Fibroblast of mammary gland (primary cell): ENCODE results near the gene MAP3K3.

ENCODE experiments used
- DNase-seq: peaks from one replicate; pipeline ENCODE4 v3.0.0-alpha.2; 2010; ENCODE audit warnings: low read depth
- H3K4me3 ChIP-seq: 2 replicates; pipeline ENCODE4 v1.5.1; 2011; ENCODE audit warnings: low read depth, mild to moderate bottlenecking, low read length, moderate library complexity; ENCODE audit not compliant: control insufficient read depth
- CTCF ChIP-seq: conservative IDR thresholded peaks from 2 replicates; pipeline ENCODE4 v1.5.1; 2011; ENCODE audit warnings: low read depth, low read length, inconsistent platforms; ENCODE audit not compliant: control insufficient read depth, insufficient read depth

MAP3K3 gene

DNA sequence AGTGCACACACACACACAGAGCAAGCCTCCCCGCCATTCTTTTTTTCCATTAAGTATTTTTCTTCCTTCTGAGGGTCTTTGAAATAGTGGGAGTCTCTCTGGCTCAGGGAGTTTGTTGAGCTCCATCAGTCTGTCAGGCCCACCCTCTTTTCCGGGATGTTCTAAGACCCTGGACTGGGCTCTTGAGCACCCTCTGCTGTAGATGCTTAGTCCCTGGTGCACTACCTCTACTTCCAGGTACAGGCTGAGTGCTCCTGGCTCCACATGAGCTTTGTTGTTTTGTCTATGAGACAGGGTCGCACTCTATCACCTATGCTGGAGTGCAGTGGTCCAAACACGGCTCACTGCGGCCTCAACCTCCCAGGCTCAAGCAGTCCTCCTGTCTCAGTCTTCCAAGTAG lies 57.0 kb downstream of the MAP3K3 start:
- no peak for DNase-seq
- TF ChIP-seq CTCF: no peak
- H3K4me3 ChIP-seq: no peak overlapping the region

DNA sequence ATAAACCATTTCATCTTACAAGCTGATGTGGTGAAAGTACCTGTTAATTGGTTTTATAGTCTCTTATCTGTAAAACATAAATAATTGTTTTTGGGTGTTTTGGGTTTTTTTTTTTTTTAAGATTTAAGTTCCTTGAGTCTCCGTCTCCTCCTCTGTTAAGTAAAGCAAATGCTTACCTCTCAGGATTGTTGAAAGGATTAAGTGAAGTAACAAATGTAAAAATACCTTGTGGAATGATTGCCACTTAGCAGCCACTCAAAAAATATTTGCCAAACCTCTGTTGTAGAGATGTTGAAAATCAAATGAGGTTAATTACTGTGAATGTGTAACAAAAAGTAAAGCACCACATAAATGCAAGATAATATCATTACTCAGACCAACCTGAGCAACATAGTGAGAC lies 58.5 kb downstream of the MAP3K3 start:
- no peak for DNase-seq
- no peak for TF ChIP-seq CTCF
- no peak overlapping the region for H3K4me3 ChIP-seq

DNA sequence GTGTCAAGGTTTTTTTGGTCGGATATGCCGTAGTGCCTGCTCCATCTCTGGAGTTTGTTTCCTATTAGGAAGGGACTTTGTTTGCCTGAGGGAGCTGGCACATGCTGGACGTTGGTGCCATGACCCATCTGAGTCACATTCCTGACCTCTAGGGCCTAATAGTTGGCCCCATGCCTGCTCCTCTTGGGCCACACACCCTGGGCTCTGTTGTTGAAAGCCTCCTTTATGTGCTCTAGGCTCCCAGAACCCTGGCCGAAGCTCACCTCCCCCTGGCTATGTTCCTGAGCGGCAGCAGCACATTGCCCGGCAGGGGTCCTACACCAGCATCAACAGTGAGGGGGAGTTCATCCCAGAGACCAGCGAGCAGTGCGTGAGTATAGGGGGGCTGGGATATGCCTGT lies 59.3 kb downstream of the MAP3K3 start:
- DNase-seq: no peak
- no peak overlapping the region for H3K4me3 ChIP-seq
- TF ChIP-seq CTCF: no peak

DNA sequence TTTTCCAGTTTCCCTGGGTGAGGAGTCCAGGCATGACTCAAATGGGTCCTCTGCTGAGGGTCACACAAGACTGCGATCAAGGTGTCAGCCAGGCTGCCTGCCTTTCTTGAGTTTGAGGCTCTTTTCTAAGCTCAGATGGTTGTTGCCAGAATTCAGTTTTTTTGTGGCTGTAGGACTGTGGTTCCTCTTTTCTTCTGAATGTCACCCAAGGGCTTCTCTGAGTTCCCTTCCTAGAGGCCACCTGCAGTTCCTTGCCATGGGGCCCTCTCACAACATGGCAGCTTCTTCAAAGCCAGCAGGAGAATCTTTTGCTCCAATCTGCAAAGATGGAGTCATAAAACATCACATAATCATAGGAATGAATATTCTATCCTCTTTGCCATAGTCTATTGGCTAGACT lies 60.2 kb downstream of the MAP3K3 start:
- H3K4me3 ChIP-seq: no peak overlapping the region
- DNase-seq: no peak
- TF ChIP-seq CTCF: no peak

- TF ChIP-seq CTCF: no peak
- no peak for DNase-seq
- H3K4me3 ChIP-seq: no peak overlapping the region
These were observed 60.8 kb downstream of the MAP3K3 start for GRCh38 chr17:63682981-63683380.

- no peak for TF ChIP-seq CTCF
- no peak for DNase-seq
- no peak overlapping the region for H3K4me3 ChIP-seq
These were observed 62.8 kb downstream of the MAP3K3 start for GRCh38 chr17:63685041-63685440.

DNA sequence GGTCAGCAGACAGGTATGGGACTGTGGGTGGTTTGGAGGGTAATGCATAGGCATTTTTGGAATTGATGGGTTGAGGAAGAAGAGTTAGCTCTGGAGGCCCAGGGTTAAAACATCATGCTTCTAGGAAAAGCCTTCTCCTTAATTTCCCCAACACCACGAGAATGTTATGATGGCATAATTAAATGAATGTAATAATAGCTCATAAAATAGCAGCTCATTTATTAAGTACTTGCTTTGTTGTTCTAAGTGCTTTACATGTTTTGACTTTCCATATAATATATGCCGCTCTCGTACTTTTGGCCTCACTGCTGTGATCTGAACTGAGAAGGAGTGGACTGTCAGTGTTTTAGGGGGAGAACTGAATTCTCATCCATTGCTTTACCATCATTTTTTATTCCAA lies 63.4 kb downstream of the MAP3K3 start:
- TF ChIP-seq CTCF: no peak
- DNase-seq: no peak
- H3K4me3 ChIP-seq: no peak overlapping the region
